Esophagus muscularis mucosa (tissue), 4 donors: Measurements from ENCODE around the gene GNG4. TPM values are rescaled to one million over a fixed set of nuclear protein-coding genes. Genes with fewer than 3 reads are reported as not detected.

Source experiments
- DNase-seq: peaks from one replicate; pipeline ENCODE4 v3.0.0-alpha.2; 2017; ENCODE audit errors: extremely low spot score
- H3K27ac ChIP-seq, 4 donors: fragments of 200-600 bp; sonication (generic); replicated peaks in 1 of 4; 1 replicate in 3 of 4; 2 replicates in 1 of 4; pipeline ENCODE4 v1.5.1; 2016 to 2019; ENCODE audit warnings: mild to moderate bottlenecking in 1 of 4
- H3K27me3 ChIP-seq, 4 donors: fragments of 200-600 bp; sonication (generic); one replicate each; pipeline versions ENCODE4 v1.5.1 to v1.6.0; 2016 to 2019
- H3K36me3 ChIP-seq, 4 donors: fragments of 200-600 bp; sonication (generic); one replicate each; pipeline ENCODE4 v1.5.1; 2016 to 2019
- H3K4me1 ChIP-seq, 4 donors: fragments of 200-600 bp; sonication (generic); one replicate each; pipeline ENCODE4 v1.5.1; 2016 to 2019
- H3K4me3 ChIP-seq, 4 donors: fragments of 200-600 bp; sonication (generic); 1 replicate in 2 of 4; 2 replicates in 2 of 4; pipeline ENCODE4 v1.5.1; 2016 to 2019; ENCODE audit warnings: mild to moderate bottlenecking in 4 of 4, moderate library complexity in 1 of 4
- H3K9me3 ChIP-seq, 4 donors: fragments of 200-600 bp; sonication (generic); 1 replicate in 3 of 4; 2 replicates in 1 of 4; pipeline ENCODE4 v1.5.1; 2016 to 2019
- EP300 ChIP-seq: sonication (generic); formaldehyde crosslinking; IDR thresholded peaks from one replicate; pipeline ENCODE4 v1.6.1; 2017; ENCODE audit warnings: antibody characterized with exemption
- POLR2A ChIP-seq: fragments of 450-650 bp; IDR thresholded peaks from one replicate; pipeline ENCODE4 v1.6.1; 2017; ENCODE audit warnings: antibody characterized with exemption, moderate library complexity, mild to moderate bottlenecking, low read depth
- POLR2AphosphoS5 ChIP-seq, 2 donors: sonication (generic); formaldehyde crosslinking; IDR thresholded peaks; one replicate each; pipeline ENCODE4 v1.6.1; 2017; ENCODE audit warnings: antibody characterized with exemption in 2 of 2
- WGBS: methylation state at CpG from one replicate; pipeline ENCODE4 v1.1.5; 2018; 5-methylcytosine and 5-hydroxymethylcytosine counted together
- intact Hi-C: fragments of 100-400 bp; cut with DNase I; formaldehyde crosslinking; loops from one replicate; pipeline ENCODE4 v1.15.1; 2023
- total RNA-seq, 4 donors: library from RNA; depleted of rRNA; stranded (reverse); fragments of >200 nt; gene quantifications; one replicate each; pipeline versions ENCODE4 v1.1.0 to v1.2.1, GENCODE V29; 2016
- TF ChIP-seq, protein P1 (sequence below), 3 experiments: fragments of 200-600 bp in 2 of 3; fragments of 450-650 bp in 1 of 3; sonication (generic) in 2 of 3; IDR thresholded peaks; one replicate each; pipeline ENCODE4 v1.5.1; 2017 to 2019; ENCODE audit warnings: antibody characterized with exemption in 3 of 3, mild to moderate bottlenecking in 2 of 3, moderate library complexity in 1 of 3

GNG4 gene
- total RNA-seq, 4 donors from 2014 or later = 0.42 to 1.5 (median 0.76) TPM

DNA sequence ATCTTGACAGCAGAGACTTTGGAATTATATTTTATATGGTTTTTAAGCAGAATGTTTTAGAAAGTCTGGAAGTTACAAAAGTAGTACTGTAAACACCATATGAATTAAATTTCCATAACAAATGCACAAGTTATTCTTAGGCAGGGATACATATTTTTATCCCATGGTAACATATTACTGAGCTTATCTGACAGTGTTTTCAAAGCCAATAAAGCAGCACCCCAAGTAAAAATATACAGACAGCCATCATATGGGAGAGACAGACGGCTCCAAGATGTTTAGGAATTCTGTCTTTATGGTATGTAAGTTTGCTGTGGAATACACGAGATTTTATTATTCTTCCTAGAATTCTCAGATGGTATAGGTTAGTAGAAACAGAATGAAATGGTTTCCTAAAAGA, 12.0 kb upstream of the GNG4 start:
- intact Hi-C loops = no loop called here
- no peak for TF ChIP-seq POLR2A
- TF ChIP-seq POLR2AphosphoS5 (IDR thresholded peaks at IDR 0.05) = no peak
- no peak for TF ChIP-seq EP300
- TF ChIP-seq, protein P1, sequence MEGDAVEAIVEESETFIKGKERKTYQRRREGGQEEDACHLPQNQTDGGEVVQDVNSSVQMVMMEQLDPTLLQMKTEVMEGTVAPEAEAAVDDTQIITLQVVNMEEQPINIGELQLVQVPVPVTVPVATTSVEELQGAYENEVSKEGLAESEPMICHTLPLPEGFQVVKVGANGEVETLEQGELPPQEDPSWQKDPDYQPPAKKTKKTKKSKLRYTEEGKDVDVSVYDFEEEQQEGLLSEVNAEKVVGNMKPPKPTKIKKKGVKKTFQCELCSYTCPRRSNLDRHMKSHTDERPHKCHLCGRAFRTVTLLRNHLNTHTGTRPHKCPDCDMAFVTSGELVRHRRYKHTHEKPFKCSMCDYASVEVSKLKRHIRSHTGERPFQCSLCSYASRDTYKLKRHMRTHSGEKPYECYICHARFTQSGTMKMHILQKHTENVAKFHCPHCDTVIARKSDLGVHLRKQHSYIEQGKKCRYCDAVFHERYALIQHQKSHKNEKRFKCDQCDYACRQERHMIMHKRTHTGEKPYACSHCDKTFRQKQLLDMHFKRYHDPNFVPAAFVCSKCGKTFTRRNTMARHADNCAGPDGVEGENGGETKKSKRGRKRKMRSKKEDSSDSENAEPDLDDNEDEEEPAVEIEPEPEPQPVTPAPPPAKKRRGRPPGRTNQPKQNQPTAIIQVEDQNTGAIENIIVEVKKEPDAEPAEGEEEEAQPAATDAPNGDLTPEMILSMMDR (IDR thresholded peaks at IDR 0.05) = no peak

DNA sequence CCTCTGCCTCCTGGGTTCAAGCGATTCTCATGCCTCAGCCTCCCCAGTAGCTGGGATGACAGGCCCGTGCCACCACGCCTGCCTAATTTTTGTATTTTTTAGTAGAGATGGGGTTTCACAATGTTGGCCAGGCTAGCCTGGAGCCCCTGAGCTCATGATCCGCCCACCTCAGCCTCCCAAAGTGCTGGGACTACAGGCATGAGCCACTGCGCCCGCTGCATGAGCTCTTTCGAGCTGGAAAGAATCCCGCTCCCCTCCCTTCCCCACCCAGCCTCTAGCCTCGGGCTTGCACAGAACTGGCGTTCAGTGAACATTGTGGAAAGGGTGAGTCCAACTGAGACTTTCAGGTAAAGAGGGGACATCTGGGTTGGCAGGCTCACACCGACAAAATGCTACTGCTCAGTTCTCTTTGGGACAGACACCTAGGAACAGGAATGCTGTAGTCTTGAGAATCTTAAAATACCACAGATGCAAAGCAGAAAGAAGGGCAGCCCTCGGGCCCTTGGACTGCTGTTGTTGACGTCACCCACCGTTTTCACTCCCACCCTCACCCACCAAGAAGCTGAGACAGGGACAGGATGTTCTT, 9.7 kb upstream of the GNG4 start:
- no peak overlapping the region for H3K4me3 ChIP-seq
- 90% methylated on average over 14 of the region's 14 CpGs for WGBS
- peaks cover 0 to 7% (median 0%) of the 10 kb centered on the region in 4 donors for H3K9me3 ChIP-seq
- intact Hi-C loops = no loop called here
- H3K27ac ChIP-seq = no peak overlapping the region
- peaks cover 19 to 41% (median 27%) of the 10 kb centered on the region in 4 donors for H3K36me3 ChIP-seq
- no peaks in the 10 kb centered on the region for H3K4me1 ChIP-seq
- H3K27me3 ChIP-seq = peaks cover 0 to 12% (median 0%) of the 10 kb centered on the region in 4 donors
- DNase-seq = peak; percentile 66
- TF ChIP-seq POLR2AphosphoS5 (IDR thresholded peaks at IDR 0.05) (no peak), EP300 (no peak), POLR2A (no peak)
- TF ChIP-seq, protein P1 (IDR thresholded peaks at IDR 0.05) = no peak

More for the DNA sequence above, 12.0 kb upstream of the GNG4 start:
- Histone ChIP-seq H3K4me1 (no peaks in the 10 kb centered on the region), H3K4me3 (no peak overlapping the region), H3K27ac (no peak overlapping the region), H3K36me3 (peaks cover 23 to 50% (median 29%) of the 10 kb centered on the region in 4 donors), H3K27me3 (no peaks in the 10 kb centered on the region), H3K9me3 (no peaks in the 10 kb centered on the region)
- no peak for DNase-seq
- WGBS = 57% methylated on average over 2 of the region's 2 CpGs

DNA sequence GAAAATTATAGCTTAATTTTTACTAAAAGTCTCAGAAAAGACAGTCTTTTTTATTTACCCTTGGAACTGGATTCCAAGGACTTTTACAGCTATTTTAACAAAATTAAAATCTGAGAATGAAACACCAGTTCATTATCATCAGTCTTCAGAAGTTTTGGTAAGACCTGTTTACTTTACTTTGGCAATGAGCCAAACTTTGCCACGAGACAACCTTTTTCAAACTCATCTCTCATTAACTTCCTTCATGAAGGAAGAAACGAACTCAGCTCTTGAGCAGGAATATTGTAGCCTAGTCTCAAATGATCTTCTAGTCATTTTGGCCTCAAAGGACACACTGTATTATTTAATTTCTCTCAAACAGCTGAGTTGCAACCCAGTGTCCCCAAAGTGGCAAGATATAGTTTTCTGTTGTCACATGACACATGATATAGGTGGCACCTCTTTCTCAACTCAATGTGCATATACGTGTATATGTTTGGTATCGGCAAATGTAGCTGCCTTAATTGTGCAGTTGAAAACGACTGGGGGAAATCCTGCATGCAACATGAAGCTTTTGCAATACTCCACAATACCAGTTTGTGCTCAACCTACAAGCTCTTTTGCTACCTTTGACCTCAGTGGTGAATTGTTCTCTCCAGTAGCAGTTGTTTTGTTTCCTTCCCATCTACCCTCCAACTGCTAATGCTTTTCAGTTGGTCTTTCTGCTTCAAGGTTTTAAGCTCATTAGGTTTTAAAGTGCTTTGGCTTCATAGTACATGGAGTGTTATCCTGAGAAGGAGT, 8.4 kb upstream of the GNG4 start:
- DNase-seq = peak; percentile 26

DNA sequence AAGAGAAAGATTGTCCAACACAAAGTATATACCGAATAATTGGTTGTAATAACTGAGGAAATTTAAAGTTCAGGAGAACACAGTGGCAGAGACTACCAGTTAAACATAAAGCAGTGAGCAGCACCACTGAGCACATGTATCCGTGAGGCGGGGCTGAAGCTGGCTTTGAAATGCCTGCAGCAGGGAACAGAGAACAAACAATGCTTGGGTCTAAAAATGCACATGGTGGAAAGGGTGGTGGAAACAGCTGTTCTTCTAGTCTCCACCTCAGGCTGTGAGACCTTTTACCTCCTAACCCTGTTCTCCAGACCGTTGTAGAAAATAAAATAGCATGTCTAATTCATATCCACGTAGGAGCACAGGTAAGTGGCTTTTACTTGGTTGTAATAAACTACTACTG, 7.7 kb upstream of the GNG4 start:
- H3K36me3 ChIP-seq = peaks cover 8 to 21% (median 14%) of the 10 kb centered on the region in 4 donors
- H3K27ac ChIP-seq = no peak overlapping the region
- intact Hi-C loops = no loop called here
- no peak for TF ChIP-seq POLR2A
- TF ChIP-seq, protein P1 (IDR thresholded peaks at IDR 0.05) = no peak
- no peak for TF ChIP-seq EP300
- TF ChIP-seq POLR2AphosphoS5 (IDR thresholded peaks at IDR 0.05) = no peak
- WGBS = 82% methylated on average over 5 of the region's 5 CpGs
- H3K9me3 ChIP-seq = peaks cover 0 to 11% (median 0%) of the 10 kb centered on the region in 4 donors
- H3K4me1 ChIP-seq = no peaks in the 10 kb centered on the region
- peaks cover 0 to 32% (median 3%) of the 10 kb centered on the region in 4 donors for H3K27me3 ChIP-seq
- peak; percentile 5 for DNase-seq
- H3K4me3 ChIP-seq = no peak overlapping the region

More for the DNA sequence above, 8.4 kb upstream of the GNG4 start:
- H3K27ac ChIP-seq = no peak overlapping the region
- intact Hi-C loops = no loop called here
- TF ChIP-seq POLR2A = no peak
- TF ChIP-seq EP300 = no peak
- no peak for TF ChIP-seq POLR2AphosphoS5 (IDR thresholded peaks at IDR 0.05)
- TF ChIP-seq, protein P1 (IDR thresholded peaks at IDR 0.05) = no peak
- H3K4me1 ChIP-seq = no peaks in the 10 kb centered on the region
- H3K27me3 ChIP-seq = peaks cover 0 to 25% (median 0%) of the 10 kb centered on the region in 4 donors
- peaks cover 11 to 28% (median 20%) of the 10 kb centered on the region in 4 donors for H3K36me3 ChIP-seq
- no peak overlapping the region for H3K4me3 ChIP-seq
- peaks cover 0 to 11% (median 0%) of the 10 kb centered on the region in 4 donors for H3K9me3 ChIP-seq
- WGBS = 65% methylated on average over 5 of the region's 5 CpGs
